WTC11 (cell line): ENCODE data around the gene AMER2. TPM values are rescaled to one million over a fixed set of nuclear protein-coding genes. Genes with fewer than 3 reads are reported as not detected.

Source experiments
- ATAC-seq: fragments of 200-7000 bp; cut with Tn5 transposase; 2 replicates; pipeline ENCODE4 v1.10.0; 2021; ENCODE audit warnings: mild to moderate bottlenecking, moderate library complexity
- CTCF ChIA-PET: fragments of 300-600 bp; sonication (Branson Sonifier 250); formaldehyde crosslinking; loops from one replicate; lab custom pipeline; 2021; ENCODE audit warnings: antibody characterized with exemption; lab: Charles Lee
- POLR2A ChIA-PET: fragments of 350-600 bp; sonication (Branson Sonifier 250); formaldehyde crosslinking; loops from one replicate; lab custom pipeline; 2021; ENCODE audit warnings: antibody characterized with exemption; lab: Charles Lee
- DNase-seq: peaks from one replicate; pipeline ENCODE4 v3.0.0; 2021; ENCODE audit warnings: low spot score
- H3K27ac Mint-ChIP-seq: 2 replicates; pipeline ENCODE4 v1.8.0; 2021; ENCODE audit warnings: mixed read lengths
- H3K27me3 Mint-ChIP-seq: 2 replicates; pipeline ENCODE4 v1.8.0; 2021; ENCODE audit warnings: low read depth, mild to moderate bottlenecking, moderate library complexity, mixed read lengths
- H3K36me3 Mint-ChIP-seq: 2 replicates; pipeline ENCODE4 v1.8.0; 2021; ENCODE audit warnings: mixed read lengths
- H3K4me1 Mint-ChIP-seq: 2 replicates; pipeline ENCODE4 v1.8.0; 2022; ENCODE audit warnings: mixed read lengths
- H3K4me3 Mint-ChIP-seq: 2 replicates; pipeline ENCODE4 v1.8.0; 2021; ENCODE audit warnings: mild to moderate bottlenecking, moderate library complexity, mixed read lengths
- H3K9me3 Mint-ChIP-seq: 2 replicates; pipeline ENCODE4 v1.8.0; 2021; ENCODE audit warnings: mixed read lengths
- ATF6 ChIP-seq: sonication (generic); formaldehyde crosslinking; IDR thresholded peaks from 2 replicates; pipeline ENCODE4 v1.8.1; 2023; ENCODE audit warnings: mild to moderate bottlenecking, missing genetic modification reagents
- ELF4 ChIP-seq: sonication (generic); formaldehyde crosslinking; IDR thresholded peaks from 2 replicates; pipeline ENCODE4 v1.8.1; 2022; ENCODE audit warnings: low read depth, mild to moderate bottlenecking, moderate library complexity, missing genetic modification reagents
- FOXJ3 ChIP-seq: sonication (generic); formaldehyde crosslinking; IDR thresholded peaks from 2 replicates; pipeline ENCODE4 v1.9.0; 2021; ENCODE audit warnings: missing genetic modification reagents, mild to moderate bottlenecking, borderline replicate concordance
- GABPB1 ChIP-seq: sonication (generic); formaldehyde crosslinking; IDR thresholded peaks from 2 replicates; pipeline ENCODE4 v1.8.1; 2023; ENCODE audit warnings: mild to moderate bottlenecking, missing genetic modification reagents
- JAZF1 ChIP-seq: fragments of 250-450 bp; sonication (Bioruptor Pico); IDR thresholded peaks from 2 replicates; pipeline ENCODE4 v1.9.0; 2021; ENCODE audit warnings: moderate library complexity, mild to moderate bottlenecking, inconsistent platforms
- JUN ChIP-seq: sonication (generic); formaldehyde crosslinking; IDR thresholded peaks from 2 replicates; pipeline ENCODE4 v1.8.0; 2023; ENCODE audit warnings: mild to moderate bottlenecking, missing genetic modification reagents
- NR3C1 ChIP-seq: sonication (generic); formaldehyde crosslinking; conservative IDR thresholded peaks from 2 replicates; pipeline ENCODE4 v1.8.1; 2023; ENCODE audit warnings: low read depth, mild to moderate bottlenecking, missing genetic modification reagents
- OVOL2 ChIP-seq: fragments of 250-450 bp; sonication (Bioruptor Pico); IDR thresholded peaks from 2 replicates; pipeline ENCODE4 v1.9.0; 2021; ENCODE audit warnings: mild to moderate bottlenecking, borderline replicate concordance
- ZNF232 ChIP-seq: sonication (generic); formaldehyde crosslinking; IDR thresholded peaks from 2 replicates; pipeline ENCODE4 v1.8.0; 2022; ENCODE audit warnings: mild to moderate bottlenecking, missing genetic modification reagents
- ZNF263 ChIP-seq: sonication (generic); formaldehyde crosslinking; IDR thresholded peaks from 2 replicates; pipeline ENCODE4 v1.8.1; 2022; ENCODE audit warnings: low read depth, mild to moderate bottlenecking, moderate library complexity, missing genetic modification reagents
- ZNF396 ChIP-seq: fragments of 250-450 bp; sonication (Bioruptor Pico); IDR thresholded peaks from 2 replicates; pipeline ENCODE4 v1.8.0; 2021; ENCODE audit warnings: mild to moderate bottlenecking, moderate library complexity, borderline replicate concordance
- total RNA-seq: library from RNA; stranded (reverse); gene quantifications from 3 replicates; pipeline ENCODE4 v1.2.3, GENCODE V29; 2021
- TF ChIP-seq, protein P1 (sequence below): fragments of 250-450 bp; sonication (Bioruptor Pico); IDR thresholded peaks from 2 replicates; pipeline ENCODE4 v1.9.0; 2021; ENCODE audit warnings: mild to moderate bottlenecking
- TF ChIP-seq, protein P2 (sequence below): sonication (generic); formaldehyde crosslinking; IDR thresholded peaks from 2 replicates; pipeline ENCODE4 v1.8.0; 2022; ENCODE audit warnings: missing genetic modification reagents
- TF ChIP-seq, protein P3 (sequence below): sonication (generic); formaldehyde crosslinking; IDR thresholded peaks from 2 replicates; pipeline ENCODE4 v1.8.0; 2022; ENCODE audit warnings: mild to moderate bottlenecking, missing genetic modification reagents
- TF ChIP-seq, protein P4 (sequence below): fragments of 250-450 bp; sonication (Bioruptor Pico); IDR thresholded peaks from 2 replicates; pipeline ENCODE4 v2.1.2; 2022; ENCODE audit warnings: mild to moderate bottlenecking, moderate library complexity
- TF ChIP-seq, protein P5 (sequence below): sonication (generic); formaldehyde crosslinking; IDR thresholded peaks from 2 replicates; pipeline ENCODE4 v1.8.1; 2023; ENCODE audit warnings: mild to moderate bottlenecking, moderate library complexity, missing genetic modification reagents

AMER2 gene
- total RNA-seq, 1 experiment from 2014 or later: 0.48 TPM

DNA sequence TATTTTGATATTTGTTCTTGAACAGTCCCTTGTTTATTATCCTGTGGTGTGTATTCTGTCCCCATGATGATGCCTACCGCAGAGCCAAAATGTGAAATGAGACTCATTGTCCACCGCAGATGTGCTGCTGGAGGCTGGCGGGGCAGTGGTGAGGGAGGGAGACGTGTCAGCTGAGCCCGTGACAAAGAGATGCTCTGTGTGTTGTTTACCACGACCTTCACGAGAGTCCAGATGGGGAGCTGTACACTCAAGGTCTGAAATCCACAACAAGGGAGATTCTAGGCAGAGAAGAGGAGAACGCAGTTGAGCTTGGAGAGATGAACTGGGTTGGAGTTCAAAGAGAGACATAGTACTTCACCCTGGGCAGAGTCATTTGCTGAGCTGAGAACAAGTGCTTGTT, 20.8 kb upstream of the AMER2 start (continued):
- TF ChIP-seq JUN (no peak), ELF4 (CRISPR knock-in tag) (no peak), ZNF232 (no peak), FOXJ3 (CRISPR knock-in tag) (no peak), ATF6 (CRISPR knock-in tag) (no peak), OVOL2 (CRISPR knock-in tag) (no peak)
- TF ChIP-seq, protein P1, sequence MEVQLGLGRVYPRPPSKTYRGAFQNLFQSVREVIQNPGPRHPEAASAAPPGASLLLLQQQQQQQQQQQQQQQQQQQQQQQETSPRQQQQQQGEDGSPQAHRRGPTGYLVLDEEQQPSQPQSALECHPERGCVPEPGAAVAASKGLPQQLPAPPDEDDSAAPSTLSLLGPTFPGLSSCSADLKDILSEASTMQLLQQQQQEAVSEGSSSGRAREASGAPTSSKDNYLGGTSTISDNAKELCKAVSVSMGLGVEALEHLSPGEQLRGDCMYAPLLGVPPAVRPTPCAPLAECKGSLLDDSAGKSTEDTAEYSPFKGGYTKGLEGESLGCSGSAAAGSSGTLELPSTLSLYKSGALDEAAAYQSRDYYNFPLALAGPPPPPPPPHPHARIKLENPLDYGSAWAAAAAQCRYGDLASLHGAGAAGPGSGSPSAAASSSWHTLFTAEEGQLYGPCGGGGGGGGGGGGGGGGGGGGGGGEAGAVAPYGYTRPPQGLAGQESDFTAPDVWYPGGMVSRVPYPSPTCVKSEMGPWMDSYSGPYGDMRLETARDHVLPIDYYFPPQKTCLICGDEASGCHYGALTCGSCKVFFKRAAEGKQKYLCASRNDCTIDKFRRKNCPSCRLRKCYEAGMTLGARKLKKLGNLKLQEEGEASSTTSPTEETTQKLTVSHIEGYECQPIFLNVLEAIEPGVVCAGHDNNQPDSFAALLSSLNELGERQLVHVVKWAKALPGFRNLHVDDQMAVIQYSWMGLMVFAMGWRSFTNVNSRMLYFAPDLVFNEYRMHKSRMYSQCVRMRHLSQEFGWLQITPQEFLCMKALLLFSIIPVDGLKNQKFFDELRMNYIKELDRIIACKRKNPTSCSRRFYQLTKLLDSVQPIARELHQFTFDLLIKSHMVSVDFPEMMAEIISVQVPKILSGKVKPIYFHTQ (CRISPR knock-in tag): no peak
- TF ChIP-seq, protein P2, sequence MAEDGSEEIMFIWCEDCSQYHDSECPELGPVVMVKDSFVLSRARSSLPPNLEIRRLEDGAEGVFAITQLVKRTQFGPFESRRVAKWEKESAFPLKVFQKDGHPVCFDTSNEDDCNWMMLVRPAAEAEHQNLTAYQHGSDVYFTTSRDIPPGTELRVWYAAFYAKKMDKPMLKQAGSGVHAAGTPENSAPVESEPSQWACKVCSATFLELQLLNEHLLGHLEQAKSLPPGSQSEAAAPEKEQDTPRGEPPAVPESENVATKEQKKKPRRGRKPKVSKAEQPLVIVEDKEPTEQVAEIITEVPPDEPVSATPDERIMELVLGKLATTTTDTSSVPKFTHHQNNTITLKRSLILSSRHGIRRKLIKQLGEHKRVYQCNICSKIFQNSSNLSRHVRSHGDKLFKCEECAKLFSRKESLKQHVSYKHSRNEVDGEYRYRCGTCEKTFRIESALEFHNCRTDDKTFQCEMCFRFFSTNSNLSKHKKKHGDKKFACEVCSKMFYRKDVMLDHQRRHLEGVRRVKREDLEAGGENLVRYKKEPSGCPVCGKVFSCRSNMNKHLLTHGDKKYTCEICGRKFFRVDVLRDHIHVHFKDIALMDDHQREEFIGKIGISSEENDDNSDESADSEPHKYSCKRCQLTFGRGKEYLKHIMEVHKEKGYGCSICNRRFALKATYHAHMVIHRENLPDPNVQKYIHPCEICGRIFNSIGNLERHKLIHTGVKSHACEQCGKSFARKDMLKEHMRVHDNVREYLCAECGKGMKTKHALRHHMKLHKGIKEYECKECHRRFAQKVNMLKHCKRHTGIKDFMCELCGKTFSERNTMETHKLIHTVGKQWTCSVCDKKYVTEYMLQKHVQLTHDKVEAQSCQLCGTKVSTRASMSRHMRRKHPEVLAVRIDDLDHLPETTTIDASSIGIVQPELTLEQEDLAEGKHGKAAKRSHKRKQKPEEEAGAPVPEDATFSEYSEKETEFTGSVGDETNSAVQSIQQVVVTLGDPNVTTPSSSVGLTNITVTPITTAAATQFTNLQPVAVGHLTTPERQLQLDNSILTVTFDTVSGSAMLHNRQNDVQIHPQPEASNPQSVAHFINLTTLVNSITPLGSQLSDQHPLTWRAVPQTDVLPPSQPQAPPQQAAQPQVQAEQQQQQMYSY: no peak
- TF ChIP-seq, protein P3, sequence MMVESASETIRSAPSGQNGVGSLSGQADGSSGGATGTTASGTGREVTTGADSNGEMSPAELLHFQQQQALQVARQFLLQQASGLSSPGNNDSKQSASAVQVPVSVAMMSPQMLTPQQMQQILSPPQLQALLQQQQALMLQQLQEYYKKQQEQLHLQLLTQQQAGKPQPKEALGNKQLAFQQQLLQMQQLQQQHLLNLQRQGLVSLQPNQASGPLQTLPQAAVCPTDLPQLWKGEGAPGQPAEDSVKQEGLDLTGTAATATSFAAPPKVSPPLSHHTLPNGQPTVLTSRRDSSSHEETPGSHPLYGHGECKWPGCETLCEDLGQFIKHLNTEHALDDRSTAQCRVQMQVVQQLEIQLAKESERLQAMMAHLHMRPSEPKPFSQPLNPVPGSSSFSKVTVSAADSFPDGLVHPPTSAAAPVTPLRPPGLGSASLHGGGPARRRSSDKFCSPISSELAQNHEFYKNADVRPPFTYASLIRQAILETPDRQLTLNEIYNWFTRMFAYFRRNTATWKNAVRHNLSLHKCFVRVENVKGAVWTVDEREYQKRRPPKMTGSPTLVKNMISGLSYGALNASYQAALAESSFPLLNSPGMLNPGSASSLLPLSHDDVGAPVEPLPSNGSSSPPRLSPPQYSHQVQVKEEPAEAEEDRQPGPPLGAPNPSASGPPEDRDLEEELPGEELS (CRISPR knock-in tag): no peak
- TF ChIP-seq, all 79 proteins: peak for 0

- no peak for DNase-seq
- no peak overlapping the region for H3K27ac Mint-ChIP-seq
- peaks cover 14% of the 10 kb centered on the region for H3K27me3 Mint-ChIP-seq
- H3K4me1 Mint-ChIP-seq: no peaks in the 10 kb centered on the region
- H3K36me3 Mint-ChIP-seq: no peaks in the 10 kb centered on the region
- H3K4me3 Mint-ChIP-seq: no peak overlapping the region
- ChIA-PET POLR2A (no interaction called here), CTCF (interaction anchor here (1.4 kb wide), 1 partner anchor 197 kb away, joined by 3 read pairs; no protein-coding TSS in a partner anchor)
- no peak for ATAC-seq
- peaks cover 24% of the 10 kb centered on the region for H3K9me3 Mint-ChIP-seq
- no peak for TF ChIP-seq NR3C1 (CRISPR knock-in tag)
- TF ChIP-seq, protein P4, sequence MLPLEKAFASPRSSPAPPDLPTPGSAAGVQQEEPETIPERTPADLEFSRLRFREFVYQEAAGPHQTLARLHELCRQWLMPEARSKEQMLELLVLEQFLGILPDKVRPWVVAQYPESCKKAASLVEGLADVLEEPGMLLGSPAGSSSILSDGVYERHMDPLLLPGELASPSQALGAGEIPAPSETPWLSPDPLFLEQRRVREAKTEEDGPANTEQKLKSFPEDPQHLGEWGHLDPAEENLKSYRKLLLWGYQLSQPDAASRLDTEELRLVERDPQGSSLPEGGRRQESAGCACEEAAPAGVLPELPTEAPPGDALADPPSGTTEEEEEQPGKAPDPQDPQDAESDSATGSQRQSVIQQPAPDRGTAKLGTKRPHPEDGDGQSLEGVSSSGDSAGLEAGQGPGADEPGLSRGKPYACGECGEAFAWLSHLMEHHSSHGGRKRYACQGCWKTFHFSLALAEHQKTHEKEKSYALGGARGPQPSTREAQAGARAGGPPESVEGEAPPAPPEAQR (CRISPR knock-in tag): no peak
- TF ChIP-seq GABPB1 (CRISPR knock-in tag): no peak
- TF ChIP-seq ZNF396 (CRISPR knock-in tag): no peak
- 0 out of 2 replicates have a peak, but pooled peaks have one; percentile 33 for TF ChIP-seq ZNF263 (CRISPR knock-in tag)
- TF ChIP-seq, protein P5, sequence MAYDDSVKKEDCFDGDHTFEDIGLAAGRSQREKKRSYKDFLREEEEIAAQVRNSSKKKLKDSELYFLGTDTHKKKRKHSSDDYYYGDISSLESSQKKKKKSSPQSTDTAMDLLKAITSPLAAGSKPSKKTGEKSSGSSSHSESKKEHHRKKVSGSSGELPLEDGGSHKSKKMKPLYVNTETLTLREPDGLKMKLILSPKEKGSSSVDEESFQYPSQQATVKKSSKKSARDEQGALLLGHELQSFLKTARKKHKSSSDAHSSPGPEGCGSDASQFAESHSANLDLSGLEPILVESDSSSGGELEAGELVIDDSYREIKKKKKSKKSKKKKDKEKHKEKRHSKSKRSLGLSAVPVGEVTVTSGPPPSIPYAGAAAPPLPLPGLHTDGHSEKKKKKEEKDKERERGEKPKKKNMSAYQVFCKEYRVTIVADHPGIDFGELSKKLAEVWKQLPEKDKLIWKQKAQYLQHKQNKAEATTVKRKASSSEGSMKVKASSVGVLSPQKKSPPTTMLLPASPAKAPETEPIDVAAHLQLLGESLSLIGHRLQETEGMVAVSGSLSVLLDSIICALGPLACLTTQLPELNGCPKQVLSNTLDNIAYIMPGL (CRISPR knock-in tag): no peak
- TF ChIP-seq JAZF1 (CRISPR knock-in tag): no peak
- TF ChIP-seq, all 79 proteins: peak for 1
These were observed 20.4 kb upstream of the AMER2 start for GRCh38 chr13:25192489-25192888.
